Measurements from ENCODE around the gene GFOD1.

GFOD1 gene

GRCh38 chr6:13423252-13423651 is 64.1 kb downstream of the GFOD1 start:
- no peak for DNase-seq (ENCODE audit: low read depth)

- no peak for DNase-seq (ENCODE audit: low read depth)
These were observed 64.6 kb downstream of the GFOD1 start for GRCh38 chr6:13422681-13423221.

- no peak for DNase-seq (ENCODE audit: low read depth)
These were observed 65.9 kb downstream of the GFOD1 start for GRCh38 chr6:13421425-13422059.

- DNase-seq (ENCODE audit: low read depth): no peak
These were observed 67.1 kb downstream of the GFOD1 start for GRCh38 chr6:13420269-13420668.

- no peak for DNase-seq (ENCODE audit: low read depth)
These were observed 67.8 kb downstream of the GFOD1 start for GRCh38 chr6:13419422-13420195.

GRCh38 chr6:13418844-13419243 is 68.6 kb downstream of the GFOD1 start:
- no peak for DNase-seq (ENCODE audit: low read depth)

GRCh38 chr6:13417954-13418353 is 69.4 kb downstream of the GFOD1 start:
- no peak for DNase-seq (ENCODE audit: low read depth)

- DNase-seq (ENCODE audit: low read depth): no peak
These were observed 70.0 kb downstream of the GFOD1 start for GRCh38 chr6:13417431-13417830.

- no peak for DNase-seq (ENCODE audit: low read depth)
These were observed 72.1 kb downstream of the GFOD1 start for GRCh38 chr6:13415283-13415682.

GRCh38 chr6:13413900-13414555 is 73.4 kb downstream of the GFOD1 start:
- DNase-seq (ENCODE audit: low read depth): no peak

- DNase-seq (ENCODE audit: low read depth): no peak
These were observed 73.9 kb downstream of the GFOD1 start for GRCh38 chr6:13413466-13413862.

GRCh38 chr6:13412639-13413465 is 74.5 kb downstream of the GFOD1 start:
- DNase-seq (ENCODE audit: low read depth): no peak

GRCh38 chr6:13412211-13412610 is 75.2 kb downstream of the GFOD1 start:
- no peak for DNase-seq (ENCODE audit: low read depth)

- DNase-seq (ENCODE audit: low read depth): no peak
These were observed 75.9 kb downstream of the GFOD1 start for GRCh38 chr6:13411484-13411883.

- no peak for DNase-seq (ENCODE audit: low read depth)
These were observed 77.4 kb downstream of the GFOD1 start for GRCh38 chr6:13409991-13410390.

GRCh38 chr6:13407709-13408695 is 79.4 kb downstream of the GFOD1 start:
- no peak for DNase-seq (ENCODE audit: low read depth)

- DNase-seq (ENCODE audit: low read depth): no peak
These were observed 80.1 kb downstream of the GFOD1 start for GRCh38 chr6:13407368-13407708.

- DNase-seq (ENCODE audit: low read depth): no peak
These were observed 80.6 kb downstream of the GFOD1 start for GRCh38 chr6:13406781-13407180.

GRCh38 chr6:13405961-13406477 is 81.4 kb downstream of the GFOD1 start:
- no peak for DNase-seq (ENCODE audit: low read depth)

- no peak for DNase-seq (ENCODE audit: low read depth)
These were observed 82.5 kb downstream of the GFOD1 start for GRCh38 chr6:13404892-13405254.
